ENCODE data around the gene LRRC32.

LRRC32 gene

GRCh38 chr11:76698321-76699043, 27.9 kb upstream of the LRRC32 start:
- DNase-seq: no peak

GRCh38 chr11:76696756-76697155, 26.2 kb upstream of the LRRC32 start:
- DNase-seq: no peak

- no peak for DNase-seq
Observed at GRCh38 chr11:76695771-76696170, 25.2 kb upstream of the LRRC32 start.

GRCh38 chr11:76695133-76695532, 24.6 kb upstream of the LRRC32 start:
- DNase-seq: no peak

- no peak for DNase-seq
Observed at GRCh38 chr11:76694664-76695063, 24.1 kb upstream of the LRRC32 start.

- no peak for DNase-seq
Observed at GRCh38 chr11:76693806-76694205, 23.3 kb upstream of the LRRC32 start.

GRCh38 chr11:76692956-76693355, 22.4 kb upstream of the LRRC32 start:
- DNase-seq: no peak

- no peak for DNase-seq
Observed at GRCh38 chr11:76691655-76692054, 21.1 kb upstream of the LRRC32 start.

- DNase-seq: no peak
Observed at GRCh38 chr11:76690736-76691135, 20.2 kb upstream of the LRRC32 start.

GRCh38 chr11:76689313-76690260, 19.0 kb upstream of the LRRC32 start:
- DNase-seq: no peak

GRCh38 chr11:76688146-76688545, 17.6 kb upstream of the LRRC32 start:
- no peak for DNase-seq

GRCh38 chr11:76686261-76687079, 15.9 kb upstream of the LRRC32 start:
- peak; percentile 34 for DNase-seq

- no peak for DNase-seq
Observed at GRCh38 chr11:76685831-76686230, 15.3 kb upstream of the LRRC32 start.

- DNase-seq: no peak
Observed at GRCh38 chr11:76685237-76685636, 14.7 kb upstream of the LRRC32 start.

GRCh38 chr11:76684516-76684915, 14.0 kb upstream of the LRRC32 start:
- DNase-seq: no peak

- no peak for DNase-seq
Observed at GRCh38 chr11:76683161-76684095, 12.9 kb upstream of the LRRC32 start.

- DNase-seq: no peak
Observed at GRCh38 chr11:76682684-76683083, 12.1 kb upstream of the LRRC32 start.

GRCh38 chr11:76682106-76682505, 11.6 kb upstream of the LRRC32 start:
- DNase-seq: no peak

GRCh38 chr11:76680518-76681425, 10.2 kb upstream of the LRRC32 start:
- peak; percentile 58 for DNase-seq

- DNase-seq: no peak
Observed at GRCh38 chr11:76678321-76678720, 7.8 kb upstream of the LRRC32 start.

- DNase-seq: no peak
Observed at GRCh38 chr11:76677458-76677765, 6.9 kb upstream of the LRRC32 start.
